HG02981 (cell line): ENCODE results near the gene C17orf50.

Experiments used
- ATAC-seq: cut with Tn5 transposase; IDR thresholded peaks from one replicate; pipeline ENCODE4 v1.9.1; 2021; ENCODE audit warnings: mild to moderate bottlenecking, moderate library complexity; ENCODE audit not compliant: unreplicated experiment

C17orf50 gene

GRCh38 chr17:35760587-35760986 is at the start of gene C17orf50:
Gene C17orf50, plus strand, starts transcription at chr17:35760887. Its CDS starts 55 bp downstream, at chr17:35760942.
- no peak for ATAC-seq

- ATAC-seq, result no peak
Measured at GRCh38 chr17:35710950-35711349, 49.7 kb upstream of the C17orf50 start.

- no peak for ATAC-seq
Measured at GRCh38 chr17:35713069-35713728, 47.5 kb upstream of the C17orf50 start.

- no peak for ATAC-seq
Measured at GRCh38 chr17:35714988-35715387, 45.7 kb upstream of the C17orf50 start.

- no peak for ATAC-seq
Measured at GRCh38 chr17:35715416-35715815, 45.3 kb upstream of the C17orf50 start.

GRCh38 chr17:35716173-35716572 is 44.5 kb upstream of the C17orf50 start:
- ATAC-seq, result no peak

GRCh38 chr17:35716897-35717465 is 43.7 kb upstream of the C17orf50 start:
- no peak for ATAC-seq

GRCh38 chr17:35717475-35717874 is 43.2 kb upstream of the C17orf50 start:
- no peak for ATAC-seq

GRCh38 chr17:35723735-35724134 is 37.0 kb upstream of the C17orf50 start:
- ATAC-seq, result no peak

- no peak for ATAC-seq
Measured at GRCh38 chr17:35725058-35725457, 35.6 kb upstream of the C17orf50 start.

- no peak for ATAC-seq
Measured at GRCh38 chr17:35725802-35726126, 34.9 kb upstream of the C17orf50 start.

- ATAC-seq, result no peak
Measured at GRCh38 chr17:35726127-35726952, 34.3 kb upstream of the C17orf50 start.

GRCh38 chr17:35726953-35727460 is 33.7 kb upstream of the C17orf50 start:
- ATAC-seq, result no peak

- no peak for ATAC-seq
Measured at GRCh38 chr17:35727635-35728034, 33.1 kb upstream of the C17orf50 start.

- ATAC-seq, result no peak
Measured at GRCh38 chr17:35728551-35728950, 32.1 kb upstream of the C17orf50 start.

- ATAC-seq, result no peak
Measured at GRCh38 chr17:35729405-35729833, 31.3 kb upstream of the C17orf50 start.

GRCh38 chr17:35730400-35731005 is 30.2 kb upstream of the C17orf50 start:
- ATAC-seq, result no peak

- ATAC-seq, result no peak
Measured at GRCh38 chr17:35731239-35731916, 29.3 kb upstream of the C17orf50 start, which contains the start of gene RASL10B. Gene RASL10B, plus strand, starts transcription at chr17:35731639. Its CDS starts 3,546 bp downstream, at chr17:35735185.

- ATAC-seq, result no peak
Measured at GRCh38 chr17:35731917-35732805, 28.5 kb upstream of the C17orf50 start.

- ATAC-seq, result no peak
Measured at GRCh38 chr17:35732806-35733136, 27.9 kb upstream of the C17orf50 start.
